ENCODE measurements around the gene HAPLN3.
"Not testable (repeated sequence)": the region's sequence is repeated elsewhere in the genome, so short reads cannot be mapped to it uniquely, and the experiment has no call there.

DNA sequence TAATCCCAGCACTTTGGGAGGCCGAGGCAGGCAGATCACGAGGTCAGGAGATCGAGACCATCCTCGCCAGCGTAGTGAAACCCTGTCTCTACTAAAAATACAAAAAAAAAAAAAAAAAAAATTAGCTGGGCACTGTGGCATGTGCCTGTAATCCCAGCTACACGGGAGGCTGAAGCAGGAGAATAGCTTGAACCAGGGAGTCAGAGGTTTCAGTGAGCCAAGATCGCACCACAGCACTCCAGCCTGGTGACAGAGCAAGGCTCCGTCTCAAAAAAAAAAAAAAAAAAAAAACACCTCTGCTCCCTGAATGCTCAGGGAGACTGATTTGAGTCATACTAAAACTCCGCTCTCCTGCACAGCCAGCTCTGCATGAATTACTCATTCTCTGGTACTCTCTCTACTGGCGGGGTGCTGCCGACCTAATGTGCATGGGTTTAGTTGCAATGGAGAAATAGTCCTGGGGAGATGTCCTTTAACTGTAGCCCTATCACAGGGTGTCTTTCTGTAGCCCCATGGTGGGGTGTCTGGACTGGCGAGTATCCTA lies 25.6 kb upstream of the HAPLN3 start:
- not testable (repeated sequence) for TF ChIP-seq POLR2A (IDR thresholded peaks at IDR 0.05)
- TF ChIP-seq, protein P1, sequence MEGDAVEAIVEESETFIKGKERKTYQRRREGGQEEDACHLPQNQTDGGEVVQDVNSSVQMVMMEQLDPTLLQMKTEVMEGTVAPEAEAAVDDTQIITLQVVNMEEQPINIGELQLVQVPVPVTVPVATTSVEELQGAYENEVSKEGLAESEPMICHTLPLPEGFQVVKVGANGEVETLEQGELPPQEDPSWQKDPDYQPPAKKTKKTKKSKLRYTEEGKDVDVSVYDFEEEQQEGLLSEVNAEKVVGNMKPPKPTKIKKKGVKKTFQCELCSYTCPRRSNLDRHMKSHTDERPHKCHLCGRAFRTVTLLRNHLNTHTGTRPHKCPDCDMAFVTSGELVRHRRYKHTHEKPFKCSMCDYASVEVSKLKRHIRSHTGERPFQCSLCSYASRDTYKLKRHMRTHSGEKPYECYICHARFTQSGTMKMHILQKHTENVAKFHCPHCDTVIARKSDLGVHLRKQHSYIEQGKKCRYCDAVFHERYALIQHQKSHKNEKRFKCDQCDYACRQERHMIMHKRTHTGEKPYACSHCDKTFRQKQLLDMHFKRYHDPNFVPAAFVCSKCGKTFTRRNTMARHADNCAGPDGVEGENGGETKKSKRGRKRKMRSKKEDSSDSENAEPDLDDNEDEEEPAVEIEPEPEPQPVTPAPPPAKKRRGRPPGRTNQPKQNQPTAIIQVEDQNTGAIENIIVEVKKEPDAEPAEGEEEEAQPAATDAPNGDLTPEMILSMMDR (IDR thresholded peaks at IDR 0.05 in 4 of 5, conservative IDR thresholded peaks at IDR 0.05 in 1 of 5): not testable (repeated sequence)
